Astrocyte (in vitro differentiated cells and primary cell): Measurements from ENCODE around the gene B3GALT6.

ENCODE experiments used
- CTCF ChIP-seq: IDR thresholded peaks from 2 replicates; pipeline ENCODE4 v1.5.1; 2011; ENCODE audit warnings: low read depth, mild to moderate bottlenecking, inconsistent platforms, low read length, moderate library complexity; ENCODE audit not compliant: insufficient read depth
- EZH2 ChIP-seq: IDR thresholded peaks from 2 replicates; pipeline ENCODE4 v1.6.1; 2012; ENCODE audit warnings: mild to moderate bottlenecking, low read length, inconsistent platforms; ENCODE audit not compliant: insufficient read depth

- TF ChIP-seq CTCF (no peak), EZH2 (no peak)
Measured at GRCh38 chr1:1242461-1243265, 10.6 kb downstream of the B3GALT6 start.
